Transverse colon (tissue), 4 donors: Measurements from ENCODE around the gene CHD6.

Experiments used
- CTCF ChIP-seq, 5 experiments: fragments of 200-600 bp in 3 of 5; fragments of 450-650 bp in 2 of 5; sonication (generic) in 3 of 5; IDR thresholded peaks; 1 replicate in 2 of 5; 2 replicates in 3 of 5; pipeline ENCODE4 v1.5.1; 2016 to 2017; ENCODE audit warnings: antibody characterized with exemption in 5 of 5, inconsistent platforms in 3 of 5, mild to moderate bottlenecking in 2 of 5, moderate library complexity in 1 of 5
- POLR2A ChIP-seq: fragments of 450-650 bp; IDR thresholded peaks from one replicate; pipeline ENCODE4 v1.6.1; 2016; ENCODE audit warnings: antibody characterized with exemption, mild to moderate bottlenecking, moderate library complexity
- POLR2AphosphoS5 ChIP-seq, 3 donors: sonication (generic); formaldehyde crosslinking; IDR thresholded peaks; one replicate each; pipeline ENCODE4 v1.6.1; 2016; ENCODE audit warnings: antibody characterized with exemption in 3 of 3

GRCh38 chr20:41499961-41500725, 118.0 kb downstream of the CHD6 start:
- TF ChIP-seq POLR2AphosphoS5 (IDR thresholded peaks at IDR 0.05) (no peak), POLR2A (no peak), CTCF (IDR thresholded peaks at IDR 0.05) (no peak)
